Measurements from ENCODE around the gene GAK. TPM values are rescaled to one million over a fixed set of nuclear protein-coding genes. Genes with fewer than 3 reads are reported as not detected.

Gene GAK
- total and polyA plus RNA-seq, 2 experiments from 2014 or later = 59.8 to 144 TPM

- no peaks in the 10 kb centered on the region for H3K27me3 ChIP-seq
- TF ChIP-seq CTCF (IDR thresholded peaks at IDR 0.05; ENCODE audit: low read depth, low read length) = no peak
- H3K9me3 ChIP-seq (ENCODE audit: low read depth) = no peaks in the 10 kb centered on the region
- no peak overlapping the region for H3K27ac ChIP-seq
- H3K36me3 ChIP-seq = no peaks in the 10 kb centered on the region
- no peak for DNase-seq (ENCODE audit: low read depth in 1 of 2, low spot score in 1 of 2)
- H3K4me1 ChIP-seq (ENCODE audit: low read depth) = no peaks in the 10 kb centered on the region
- no peak overlapping the region for H3K4me3 ChIP-seq
Measured at GRCh38 chr4:884896-885295, 47.2 kb downstream of the GAK start.

GRCh38 chr4:884259-884658 is 47.9 kb downstream of the GAK start:
- no peak overlapping the region for H3K4me3 ChIP-seq
- H3K36me3 ChIP-seq = no peaks in the 10 kb centered on the region
- H3K4me1 ChIP-seq (ENCODE audit: low read depth) = no peaks in the 10 kb centered on the region
- TF ChIP-seq CTCF (IDR thresholded peaks at IDR 0.05; ENCODE audit: low read depth, low read length) = no peak
- no peak for DNase-seq (ENCODE audit: low read depth in 1 of 2, low spot score in 1 of 2)
- no peaks in the 10 kb centered on the region for H3K9me3 ChIP-seq (ENCODE audit: low read depth)
- H3K27ac ChIP-seq = no peak overlapping the region
- H3K27me3 ChIP-seq = no peaks in the 10 kb centered on the region

GRCh38 chr4:883377-884095 is 48.6 kb downstream of the GAK start:
- DNase-seq (ENCODE audit: low read depth in 1 of 2, low spot score in 1 of 2) = no peak
- Histone ChIP-seq H3K36me3 (no peaks in the 10 kb centered on the region), H3K4me1 (ENCODE audit: low read depth) (no peaks in the 10 kb centered on the region), H3K4me3 (no peak overlapping the region), H3K9me3 (ENCODE audit: low read depth) (no peaks in the 10 kb centered on the region), H3K27ac (no peak overlapping the region), H3K27me3 (no peaks in the 10 kb centered on the region)
- no peak for TF ChIP-seq CTCF (IDR thresholded peaks at IDR 0.05; ENCODE audit: low read depth, low read length)

GRCh38 chr4:882646-883045 is 49.5 kb downstream of the GAK start:
- no peak overlapping the region for H3K4me3 ChIP-seq
- no peak for DNase-seq (ENCODE audit: low read depth in 1 of 2, low spot score in 1 of 2)
- H3K9me3 ChIP-seq (ENCODE audit: low read depth) = no peaks in the 10 kb centered on the region
- TF ChIP-seq CTCF (IDR thresholded peaks at IDR 0.05; ENCODE audit: low read depth, low read length) = no peak
- peaks cover 2% of the 10 kb centered on the region for H3K36me3 ChIP-seq
- no peaks in the 10 kb centered on the region for H3K27me3 ChIP-seq
- H3K27ac ChIP-seq = no peak overlapping the region
- H3K4me1 ChIP-seq (ENCODE audit: low read depth) = no peaks in the 10 kb centered on the region

- H3K27me3 ChIP-seq = no peaks in the 10 kb centered on the region
- no peak overlapping the region for H3K4me3 ChIP-seq
- no peak for TF ChIP-seq CTCF (IDR thresholded peaks at IDR 0.05; ENCODE audit: low read depth, low read length)
- no peaks in the 10 kb centered on the region for H3K4me1 ChIP-seq (ENCODE audit: low read depth)
- no peaks in the 10 kb centered on the region for H3K9me3 ChIP-seq (ENCODE audit: low read depth)
- peaks cover 8% of the 10 kb centered on the region for H3K36me3 ChIP-seq
- DNase-seq (ENCODE audit: low read depth in 1 of 2, low spot score in 1 of 2) = no peak
- no peak overlapping the region for H3K27ac ChIP-seq
Measured at GRCh38 chr4:881709-882108, 50.4 kb downstream of the GAK start.

Measured in cardiac muscle cell (in vitro differentiated cells and primary cell).